ENCODE results near the gene ECI2.

Gene ECI2

GRCh38 chr6:4134841-4135664 lies at the start of gene ECI2:
TSS of gene ECI2 (minus strand) at chr6:4135575. CDS start at chr6:4135560, 15 bp downstream.
- peak; percentile 67 for DNase-seq

GRCh38 chr6:4180652-4181255 lies 45.4 kb upstream of the ECI2 start:
- no peak for DNase-seq

GRCh38 chr6:4179960-4180651 lies 44.7 kb upstream of the ECI2 start:
- DNase-seq, result no peak

- DNase-seq, result no peak
Measured at GRCh38 chr6:4178737-4179333, 43.5 kb upstream of the ECI2 start.

GRCh38 chr6:4176907-4177306 lies 41.5 kb upstream of the ECI2 start:
- DNase-seq, result no peak

GRCh38 chr6:4174042-4174441 lies 38.7 kb upstream of the ECI2 start:
- no peak for DNase-seq

- no peak for DNase-seq
Measured at GRCh38 chr6:4172368-4172767, 37.0 kb upstream of the ECI2 start.

GRCh38 chr6:4170297-4170696 lies 34.9 kb upstream of the ECI2 start:
- no peak for DNase-seq

GRCh38 chr6:4169028-4169789 lies 33.8 kb upstream of the ECI2 start:
- DNase-seq, result no peak

GRCh38 chr6:4167833-4168232 lies 32.5 kb upstream of the ECI2 start:
- no peak for DNase-seq

GRCh38 chr6:4167123-4167522 lies 31.7 kb upstream of the ECI2 start:
- no peak for DNase-seq

GRCh38 chr6:4164456-4164855 lies 29.1 kb upstream of the ECI2 start:
- no peak for DNase-seq

- no peak for DNase-seq
Measured at GRCh38 chr6:4164117-4164442, 28.7 kb upstream of the ECI2 start.

GRCh38 chr6:4163408-4164116 lies 28.2 kb upstream of the ECI2 start:
- no peak for DNase-seq

GRCh38 chr6:4162370-4162769 lies 27.0 kb upstream of the ECI2 start:
- no peak for DNase-seq

- no peak for DNase-seq
Measured at GRCh38 chr6:4159491-4159890, 24.1 kb upstream of the ECI2 start.

GRCh38 chr6:4157506-4157905 lies 22.1 kb upstream of the ECI2 start:
- no peak for DNase-seq

- peak; percentile 89 for DNase-seq
Measured at GRCh38 chr6:4155848-4156466, 20.6 kb upstream of the ECI2 start.

GRCh38 chr6:4153514-4153985 lies 18.2 kb upstream of the ECI2 start:
- no peak for DNase-seq

- DNase-seq, result no peak
Measured at GRCh38 chr6:4145083-4145482, 9.7 kb upstream of the ECI2 start.

GRCh38 chr6:4139272-4139671 lies 3.9 kb upstream of the ECI2 start:
- no peak for DNase-seq

GRCh38 chr6:4138186-4138585 lies 2.8 kb upstream of the ECI2 start:
- DNase-seq, result no peak
